HepG2 (cell line): ENCODE results near the gene TMEM250. TPM values are rescaled to one million over a fixed set of nuclear protein-coding genes. Genes with fewer than 3 reads are reported as not detected.

ENCODE experiments used
- HES4 ChIP-seq: sonication (generic); formaldehyde crosslinking; IDR thresholded peaks from 2 replicates; pipeline ENCODE4 v1.9.0; 2021; ENCODE audit warnings: mild to moderate bottlenecking, missing genetic modification reagents, borderline replicate concordance
- MYC ChIP-seq: sonication (generic); formaldehyde crosslinking; IDR thresholded peaks from 2 replicates; pipeline ENCODE4 v1.9.0; 2021; ENCODE audit warnings: missing genetic modification reagents, borderline replicate concordance
- RARA ChIP-seq: IDR thresholded peaks from 2 replicates; pipeline ENCODE4 v1.6.1; 2016; ENCODE audit warnings: missing genetic modification reagents, missing compliant biosample characterization
- RORA ChIP-seq: sonication (generic); formaldehyde crosslinking; IDR thresholded peaks from 2 replicates; pipeline ENCODE4 v1.5.0; 2020; ENCODE audit warnings: mild to moderate bottlenecking, missing genetic modification reagents, moderate library complexity
- ZNF264 ChIP-seq: sonication (generic); formaldehyde crosslinking; IDR thresholded peaks from 2 replicates; pipeline ENCODE4 v1.4.0; 2020; ENCODE audit warnings: missing genetic modification reagents
- ZNF746 ChIP-seq: sonication (generic); formaldehyde crosslinking; IDR thresholded peaks from 2 replicates; pipeline ENCODE4 v1.8.0; 2022; ENCODE audit warnings: mild to moderate bottlenecking, missing genetic modification reagents
- polyA plus RNA-seq, 8 experiments: library from polyadenylated mRNA; depleted of rRNA in 3 of 8; stranded (reverse) in 7 of 8; unstranded in 1 of 8; fragments of >200 nt; fragmentation: Illumina TruSeq in 4 of 8; extraction: Trizol in 4 of 8; gene quantifications; 2 replicates each; pipeline versions ENCODE4 v1.2.1 to v1.2.3, GENCODE V29; 2011 to 2016; ENCODE audit warnings: low read depth in 4 of 8, missing spikeins in 1 of 8, mixed read lengths in 1 of 8; ENCODE audit not compliant: insufficient read depth in 1 of 8
- total RNA-seq, 5 experiments: library from RNA; depleted of rRNA; stranded (reverse); fragments of >200 nt; fragmentation: Illumina TruSeq; extraction: Trizol; gene quantifications; 2 replicates each; pipeline ENCODE4 v1.2.3, GENCODE V29; 2016; ENCODE audit warnings: low read depth in 1 of 5
- TF ChIP-seq, protein P1 (sequence below): sonication (generic); formaldehyde crosslinking; IDR thresholded peaks from 2 replicates; pipeline ENCODE4 v1.5.1; 2020; ENCODE audit warnings: mild to moderate bottlenecking, missing genetic modification reagents
- TF ChIP-seq, protein P2 (sequence below): sonication (generic); formaldehyde crosslinking; IDR thresholded peaks from 2 replicates; pipeline ENCODE4 v1.8.1; 2023; ENCODE audit warnings: mild to moderate bottlenecking, missing genetic modification reagents, borderline replicate concordance
- TF ChIP-seq, protein P3 (sequence below): sonication (generic); formaldehyde crosslinking; IDR thresholded peaks from 2 replicates; pipeline ENCODE4 v1.5.0; 2020; ENCODE audit warnings: missing genetic modification reagents, mild to moderate bottlenecking, borderline replicate concordance
- TF ChIP-seq, protein P4 (sequence below): sonication (generic); formaldehyde crosslinking; IDR thresholded peaks from 2 replicates; pipeline ENCODE4 v1.5.0; 2020; ENCODE audit warnings: mild to moderate bottlenecking, missing genetic modification reagents
- TF ChIP-seq, protein P5 (sequence below): sonication (generic); formaldehyde crosslinking; IDR thresholded peaks from 2 replicates; pipeline ENCODE4 v1.5.0; 2020; ENCODE audit warnings: mild to moderate bottlenecking, missing genetic modification reagents, borderline replicate concordance
- TF ChIP-seq, protein P6 (sequence below): IDR thresholded peaks from 2 replicates; pipeline ENCODE4 v1.6.1; 2016; ENCODE audit warnings: missing genetic modification reagents, missing compliant biosample characterization
- TF ChIP-seq, protein P7 (sequence below): sonication (generic); formaldehyde crosslinking; IDR thresholded peaks from 2 replicates; pipeline ENCODE4 v1.8.1; 2023; ENCODE audit warnings: missing genetic modification reagents, mild to moderate bottlenecking, borderline replicate concordance

TMEM250 gene
- total and polyA plus RNA-seq, 2 of the 13 experiments (the other 11 are each of a cell fraction or from before 2014, with no cell fraction given): 5.5 to 13.9 TPM

DNA sequence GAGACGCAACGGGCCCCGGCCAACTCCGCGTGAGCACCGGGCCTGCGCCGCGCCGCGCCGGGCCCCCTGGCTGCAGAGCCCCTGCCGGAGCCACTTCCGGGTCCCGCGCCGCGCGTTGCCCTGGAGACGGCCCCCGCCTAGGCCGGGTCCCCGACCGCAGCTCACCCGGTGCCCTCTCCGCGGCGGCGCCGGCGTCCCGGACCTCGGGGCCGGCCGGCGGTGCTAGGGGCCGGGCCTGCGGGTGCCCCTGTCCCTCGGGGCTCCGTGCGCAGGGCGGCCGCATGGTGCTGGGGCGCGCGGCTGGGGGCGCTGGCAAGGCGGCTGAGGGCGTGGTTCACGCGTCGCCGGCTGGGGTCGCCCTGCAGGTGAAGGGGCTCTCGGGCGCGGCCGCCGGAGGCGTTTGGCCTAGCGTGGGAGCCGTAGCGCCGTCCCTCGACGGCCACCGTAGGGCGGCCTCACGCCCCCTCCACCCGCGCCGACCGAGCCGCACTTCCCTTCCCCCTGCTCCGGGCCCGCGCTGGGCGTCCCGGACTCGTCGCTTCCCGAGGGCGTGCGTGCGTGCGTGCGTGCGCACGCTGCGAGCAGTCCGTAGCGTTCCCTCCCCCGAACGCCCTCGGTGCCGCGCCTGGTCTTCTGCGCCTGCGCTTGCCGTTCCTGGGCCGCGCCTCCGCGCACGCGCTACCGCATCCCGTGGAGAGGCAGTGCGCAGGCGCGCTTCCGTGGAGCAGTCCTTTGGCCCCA is at the start of gene TMEM250 (continued):
- TF ChIP-seq RORA (CRISPR knock-in tag) (no peak), RARA (CRISPR knock-in tag) (0 out of 2 replicates have a peak, but pooled peaks have one; percentile 10), MYC (CRISPR knock-in tag) (peak; percentile 88), ZNF746 (CRISPR knock-in tag) (peak; percentile 62; the same call in 1 of the 2 replicates), HES4 (CRISPR knock-in tag) (peak; percentile 55; the same call in 1 of the 2 replicates), ZNF264 (no peak)
- TF ChIP-seq, protein P1, sequence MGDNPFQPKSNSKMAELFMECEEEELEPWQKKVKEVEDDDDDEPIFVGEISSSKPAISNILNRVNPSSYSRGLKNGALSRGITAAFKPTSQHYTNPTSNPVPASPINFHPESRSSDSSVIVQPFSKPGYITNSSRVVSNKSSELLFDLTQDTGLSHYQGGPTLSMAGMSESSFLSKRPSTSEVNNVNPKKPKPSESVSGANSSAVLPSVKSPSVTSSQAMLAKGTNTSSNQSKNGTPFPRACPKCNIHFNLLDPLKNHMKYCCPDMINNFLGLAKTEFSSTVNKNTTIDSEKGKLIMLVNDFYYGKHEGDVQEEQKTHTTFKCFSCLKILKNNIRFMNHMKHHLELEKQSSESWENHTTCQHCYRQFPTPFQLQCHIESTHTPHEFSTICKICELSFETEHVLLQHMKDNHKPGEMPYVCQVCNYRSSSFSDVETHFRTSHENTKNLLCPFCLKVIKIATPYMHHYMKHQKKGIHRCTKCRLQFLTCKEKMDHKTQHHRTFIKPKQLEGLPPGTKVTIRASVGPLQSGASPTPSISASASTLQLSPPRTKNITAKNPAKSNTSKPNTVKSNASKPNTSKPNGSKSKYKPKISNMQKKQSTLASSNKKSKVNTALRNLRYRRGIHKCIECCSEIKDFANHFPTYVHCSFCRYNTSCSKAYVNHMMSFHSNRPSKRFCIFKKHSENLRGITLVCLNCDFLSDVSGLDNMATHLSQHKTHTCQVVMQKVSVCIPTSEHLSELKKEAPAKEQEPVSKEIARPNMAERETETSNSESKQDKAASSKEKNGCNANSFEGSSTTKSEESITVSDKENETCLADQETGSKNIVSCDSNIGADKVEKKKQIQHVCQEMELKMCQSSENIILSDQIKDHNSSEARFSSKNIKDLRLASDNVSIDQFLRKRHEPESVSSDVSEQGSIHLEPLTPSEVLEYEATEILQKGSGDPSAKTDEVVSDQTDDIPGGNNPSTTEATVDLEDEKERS (CRISPR knock-in tag): no peak
- TF ChIP-seq, protein P2, sequence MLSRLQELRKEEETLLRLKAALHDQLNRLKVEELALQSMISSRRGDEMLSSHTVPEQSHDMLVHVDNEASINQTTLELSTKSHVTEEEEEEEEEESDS (CRISPR knock-in tag): no peak
- TF ChIP-seq, protein P3, sequence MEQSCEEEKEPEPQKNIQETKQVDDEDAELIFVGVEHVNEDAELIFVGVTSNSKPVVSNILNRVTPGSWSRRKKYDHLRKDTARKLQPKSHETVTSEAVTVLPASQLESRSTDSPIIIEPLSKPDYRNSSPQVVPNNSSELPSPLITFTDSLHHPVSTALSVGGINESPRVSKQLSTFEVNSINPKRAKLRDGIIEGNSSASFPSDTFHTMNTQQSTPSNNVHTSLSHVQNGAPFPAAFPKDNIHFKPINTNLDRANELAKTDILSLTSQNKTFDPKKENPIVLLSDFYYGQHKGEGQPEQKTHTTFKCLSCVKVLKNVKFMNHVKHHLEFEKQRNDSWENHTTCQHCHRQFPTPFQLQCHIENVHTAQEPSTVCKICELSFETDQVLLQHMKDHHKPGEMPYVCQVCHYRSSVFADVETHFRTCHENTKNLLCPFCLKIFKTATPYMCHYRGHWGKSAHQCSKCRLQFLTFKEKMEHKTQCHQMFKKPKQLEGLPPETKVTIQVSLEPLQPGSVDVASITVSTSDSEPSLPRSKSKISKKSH (CRISPR knock-in tag): no peak; the same call in 1 of the 2 replicates
- TF ChIP-seq, protein P4, sequence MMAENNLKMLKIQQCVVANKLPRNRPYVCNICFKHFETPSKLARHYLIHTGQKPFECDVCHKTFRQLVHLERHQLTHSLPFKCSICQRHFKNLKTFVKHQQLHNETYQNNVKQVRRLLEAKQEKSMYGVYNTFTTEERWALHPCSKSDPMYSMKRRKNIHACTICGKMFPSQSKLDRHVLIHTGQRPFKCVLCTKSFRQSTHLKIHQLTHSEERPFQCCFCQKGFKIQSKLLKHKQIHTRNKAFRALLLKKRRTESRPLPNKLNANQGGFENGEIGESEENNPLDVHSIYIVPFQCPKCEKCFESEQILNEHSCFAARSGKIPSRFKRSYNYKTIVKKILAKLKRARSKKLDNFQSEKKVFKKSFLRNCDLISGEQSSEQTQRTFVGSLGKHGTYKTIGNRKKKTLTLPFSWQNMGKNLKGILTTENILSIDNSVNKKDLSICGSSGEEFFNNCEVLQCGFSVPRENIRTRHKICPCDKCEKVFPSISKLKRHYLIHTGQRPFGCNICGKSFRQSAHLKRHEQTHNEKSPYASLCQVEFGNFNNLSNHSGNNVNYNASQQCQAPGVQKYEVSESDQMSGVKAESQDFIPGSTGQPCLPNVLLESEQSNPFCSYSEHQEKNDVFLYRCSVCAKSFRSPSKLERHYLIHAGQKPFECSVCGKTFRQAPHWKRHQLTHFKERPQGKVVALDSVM (CRISPR knock-in tag): no peak
- TF ChIP-seq, protein P5, sequence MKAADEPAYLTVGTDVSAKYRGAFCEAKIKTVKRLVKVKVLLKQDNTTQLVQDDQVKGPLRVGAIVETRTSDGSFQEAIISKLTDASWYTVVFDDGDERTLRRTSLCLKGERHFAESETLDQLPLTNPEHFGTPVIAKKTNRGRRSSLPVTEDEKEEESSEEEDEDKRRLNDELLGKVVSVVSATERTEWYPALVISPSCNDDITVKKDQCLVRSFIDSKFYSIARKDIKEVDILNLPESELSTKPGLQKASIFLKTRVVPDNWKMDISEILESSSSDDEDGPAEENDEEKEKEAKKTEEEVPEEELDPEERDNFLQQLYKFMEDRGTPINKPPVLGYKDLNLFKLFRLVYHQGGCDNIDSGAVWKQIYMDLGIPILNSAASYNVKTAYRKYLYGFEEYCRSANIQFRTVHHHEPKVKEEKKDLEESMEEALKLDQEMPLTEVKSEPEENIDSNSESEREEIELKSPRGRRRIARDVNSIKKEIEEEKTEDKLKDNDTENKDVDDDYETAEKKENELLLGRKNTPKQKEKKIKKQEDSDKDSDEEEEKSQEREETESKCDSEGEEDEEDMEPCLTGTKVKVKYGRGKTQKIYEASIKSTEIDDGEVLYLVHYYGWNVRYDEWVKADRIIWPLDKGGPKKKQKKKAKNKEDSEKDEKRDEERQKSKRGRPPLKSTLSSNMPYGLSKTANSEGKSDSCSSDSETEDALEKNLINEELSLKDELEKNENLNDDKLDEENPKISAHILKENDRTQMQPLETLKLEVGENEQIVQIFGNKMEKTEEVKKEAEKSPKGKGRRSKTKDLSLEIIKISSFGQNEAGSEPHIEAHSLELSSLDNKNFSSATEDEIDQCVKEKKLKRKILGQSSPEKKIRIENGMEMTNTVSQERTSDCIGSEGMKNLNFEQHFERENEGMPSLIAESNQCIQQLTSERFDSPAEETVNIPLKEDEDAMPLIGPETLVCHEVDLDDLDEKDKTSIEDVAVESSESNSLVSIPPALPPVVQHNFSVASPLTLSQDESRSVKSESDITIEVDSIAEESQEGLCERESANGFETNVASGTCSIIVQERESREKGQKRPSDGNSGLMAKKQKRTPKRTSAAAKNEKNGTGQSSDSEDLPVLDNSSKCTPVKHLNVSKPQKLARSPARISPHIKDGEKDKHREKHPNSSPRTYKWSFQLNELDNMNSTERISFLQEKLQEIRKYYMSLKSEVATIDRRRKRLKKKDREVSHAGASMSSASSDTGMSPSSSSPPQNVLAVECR: peak; percentile 93; the same call in 1 of the 2 replicates
- TF ChIP-seq, protein P6, sequence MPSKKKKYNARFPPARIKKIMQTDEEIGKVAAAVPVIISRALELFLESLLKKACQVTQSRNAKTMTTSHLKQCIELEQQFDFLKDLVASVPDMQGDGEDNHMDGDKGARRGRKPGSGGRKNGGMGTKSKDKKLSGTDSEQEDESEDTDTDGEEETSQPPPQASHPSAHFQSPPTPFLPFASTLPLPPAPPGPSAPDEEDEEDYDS (CRISPR knock-in tag): peak; percentile 67
- TF ChIP-seq, protein P7, sequence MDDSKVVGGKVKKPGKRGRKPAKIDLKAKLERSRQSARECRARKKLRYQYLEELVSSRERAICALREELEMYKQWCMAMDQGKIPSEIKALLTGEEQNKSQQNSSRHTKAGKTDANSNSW (CRISPR knock-in tag): peak; percentile 25; the same call in 1 of the 2 replicates
